Measurements from ENCODE around the gene HIVEP3. TPM values are rescaled to one million over a fixed set of nuclear protein-coding genes. Genes with fewer than 3 reads are reported as not detected.

HIVEP3 gene
- total RNA-seq, 1 donor from 2014 or later, result 1.2 TPM

DNA sequence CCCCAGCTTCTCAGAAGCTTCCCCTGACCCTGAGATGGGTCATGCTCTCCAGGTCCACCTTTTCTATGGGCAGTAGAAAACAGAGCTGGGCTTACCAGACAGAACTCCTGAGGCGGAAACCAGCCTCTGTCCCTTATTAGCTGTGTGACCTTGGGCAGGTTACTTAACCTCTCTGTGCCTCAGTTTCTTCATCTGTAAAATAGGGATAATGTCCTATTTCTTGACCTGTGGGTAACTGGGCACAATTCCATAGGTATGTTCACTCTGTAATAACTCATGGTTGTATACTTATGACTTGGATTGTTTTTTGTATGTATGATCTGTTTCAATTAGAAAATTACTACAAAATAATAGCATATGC lies 377.1 kb downstream of the HIVEP3 start:
- Mint-ChIP-seq H3K9me3 (peaks cover 3% of the 10 kb centered on the region), H3K4me3 (no peak overlapping the region), H3K27ac (ENCODE audit: unreplicated experiment) (no peak overlapping the region), H3K27me3 (ENCODE audit: low read depth) (peaks cover 3% of the 10 kb centered on the region), H3K4me1 (no peaks in the 10 kb centered on the region), H3K36me3 (ENCODE audit: low read depth) (no peaks in the 10 kb centered on the region)
- TF ChIP-seq, protein P1, sequence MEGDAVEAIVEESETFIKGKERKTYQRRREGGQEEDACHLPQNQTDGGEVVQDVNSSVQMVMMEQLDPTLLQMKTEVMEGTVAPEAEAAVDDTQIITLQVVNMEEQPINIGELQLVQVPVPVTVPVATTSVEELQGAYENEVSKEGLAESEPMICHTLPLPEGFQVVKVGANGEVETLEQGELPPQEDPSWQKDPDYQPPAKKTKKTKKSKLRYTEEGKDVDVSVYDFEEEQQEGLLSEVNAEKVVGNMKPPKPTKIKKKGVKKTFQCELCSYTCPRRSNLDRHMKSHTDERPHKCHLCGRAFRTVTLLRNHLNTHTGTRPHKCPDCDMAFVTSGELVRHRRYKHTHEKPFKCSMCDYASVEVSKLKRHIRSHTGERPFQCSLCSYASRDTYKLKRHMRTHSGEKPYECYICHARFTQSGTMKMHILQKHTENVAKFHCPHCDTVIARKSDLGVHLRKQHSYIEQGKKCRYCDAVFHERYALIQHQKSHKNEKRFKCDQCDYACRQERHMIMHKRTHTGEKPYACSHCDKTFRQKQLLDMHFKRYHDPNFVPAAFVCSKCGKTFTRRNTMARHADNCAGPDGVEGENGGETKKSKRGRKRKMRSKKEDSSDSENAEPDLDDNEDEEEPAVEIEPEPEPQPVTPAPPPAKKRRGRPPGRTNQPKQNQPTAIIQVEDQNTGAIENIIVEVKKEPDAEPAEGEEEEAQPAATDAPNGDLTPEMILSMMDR (conservative IDR thresholded peaks at IDR 0.05), result no peak
- no peak for DNase-seq (ENCODE audit: low read depth, low spot score)

GRCh38 chr1:41540886-41541591 lies 377.7 kb downstream of the HIVEP3 start:
- peaks cover 3% of the 10 kb centered on the region for H3K9me3 Mint-ChIP-seq
- DNase-seq (ENCODE audit: low read depth, low spot score), result no peak
- TF ChIP-seq, protein P1 (conservative IDR thresholded peaks at IDR 0.05), result no peak
- H3K4me3 Mint-ChIP-seq, result no peak overlapping the region
- no peaks in the 10 kb centered on the region for H3K4me1 Mint-ChIP-seq
- peaks cover 3% of the 10 kb centered on the region for H3K27me3 Mint-ChIP-seq (ENCODE audit: low read depth)
- H3K27ac Mint-ChIP-seq (ENCODE audit: unreplicated experiment), result no peak overlapping the region
- no peaks in the 10 kb centered on the region for H3K36me3 Mint-ChIP-seq (ENCODE audit: low read depth)

GRCh38 chr1:41539999-41540398 lies 378.7 kb downstream of the HIVEP3 start:
- peaks cover 3% of the 10 kb centered on the region for H3K27me3 Mint-ChIP-seq (ENCODE audit: low read depth)
- H3K4me3 Mint-ChIP-seq, result no peak overlapping the region
- H3K27ac Mint-ChIP-seq (ENCODE audit: unreplicated experiment), result no peak overlapping the region
- H3K4me1 Mint-ChIP-seq, result no peaks in the 10 kb centered on the region
- no peaks in the 10 kb centered on the region for H3K36me3 Mint-ChIP-seq (ENCODE audit: low read depth)
- peaks cover 3% of the 10 kb centered on the region for H3K9me3 Mint-ChIP-seq
- no peak for DNase-seq (ENCODE audit: low read depth, low spot score)
- TF ChIP-seq, protein P1 (conservative IDR thresholded peaks at IDR 0.05), result no peak

DNA sequence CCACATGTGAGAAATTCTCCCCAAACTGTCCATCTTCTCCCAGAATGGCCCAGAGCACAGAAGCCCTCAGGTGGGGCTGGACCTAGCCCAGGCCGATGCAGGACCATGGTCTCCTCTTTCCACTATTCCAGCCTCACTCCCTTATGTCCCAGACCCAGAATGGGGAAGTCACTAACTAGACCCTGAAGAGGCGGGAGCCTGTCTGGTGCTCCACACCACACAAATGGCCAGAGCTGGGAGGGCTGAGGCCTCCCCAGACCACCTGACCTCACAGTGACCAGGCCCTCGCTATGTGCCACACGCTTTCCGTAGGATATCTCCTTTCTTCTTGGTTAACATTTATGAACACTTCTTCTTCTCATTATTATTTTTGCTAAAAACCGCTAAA lies 379.3 kb downstream of the HIVEP3 start:
- H3K4me3 Mint-ChIP-seq, result no peak overlapping the region

DNA sequence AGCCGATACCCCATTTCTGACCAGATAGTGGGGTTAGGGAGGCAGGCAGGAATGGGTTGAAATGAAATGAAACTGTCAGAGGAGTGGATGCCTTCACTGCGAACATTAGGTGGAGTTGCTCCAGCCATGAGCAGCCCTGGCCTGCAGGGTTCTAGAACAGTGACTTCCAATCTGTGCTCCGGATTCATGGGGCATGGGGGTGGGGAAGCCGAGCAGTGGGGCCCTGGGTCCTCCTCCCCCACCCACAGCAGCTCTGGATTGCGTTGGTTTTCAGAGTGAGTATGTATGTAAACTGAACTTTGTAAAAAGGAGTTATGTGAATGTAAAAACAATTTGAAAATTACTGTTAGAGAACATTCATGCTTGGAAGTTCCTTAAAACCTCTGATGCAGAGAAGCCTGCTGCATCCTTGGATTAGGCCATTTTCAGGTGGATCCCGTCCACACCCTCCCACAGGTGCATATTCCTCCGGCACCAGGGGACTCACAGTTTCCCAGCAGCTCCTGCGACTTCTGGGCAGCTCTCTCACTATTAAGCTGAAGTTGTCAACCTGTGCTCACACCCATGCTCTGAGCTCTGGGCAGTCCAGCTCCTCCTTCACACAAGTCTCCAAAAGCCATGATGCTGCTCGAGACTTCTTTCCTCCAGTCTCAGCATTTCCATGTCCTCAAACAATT lies 379.8 kb downstream of the HIVEP3 start:
- no peak overlapping the region for H3K27ac Mint-ChIP-seq (ENCODE audit: unreplicated experiment)
- TF ChIP-seq, protein P1 (conservative IDR thresholded peaks at IDR 0.05), result no peak
- no peak overlapping the region for H3K4me3 Mint-ChIP-seq
- no peaks in the 10 kb centered on the region for H3K4me1 Mint-ChIP-seq
- H3K27me3 Mint-ChIP-seq (ENCODE audit: low read depth), result peaks cover 3% of the 10 kb centered on the region
- DNase-seq (ENCODE audit: low read depth, low spot score), result no peak
- H3K36me3 Mint-ChIP-seq (ENCODE audit: low read depth), result no peaks in the 10 kb centered on the region
- peaks cover under 1% of the 10 kb centered on the region for H3K9me3 Mint-ChIP-seq

More for the DNA sequence above, 379.3 kb downstream of the HIVEP3 start:
- no peak for DNase-seq (ENCODE audit: low read depth, low spot score)
- Mint-ChIP-seq H3K27ac (ENCODE audit: unreplicated experiment) (no peak overlapping the region), H3K4me1 (no peaks in the 10 kb centered on the region), H3K9me3 (peaks cover 3% of the 10 kb centered on the region), H3K36me3 (ENCODE audit: low read depth) (no peaks in the 10 kb centered on the region), H3K27me3 (ENCODE audit: low read depth) (peaks cover 3% of the 10 kb centered on the region)
- TF ChIP-seq, protein P1 (conservative IDR thresholded peaks at IDR 0.05), result no peak

All from neural crest cell (in vitro differentiated cells).